Suprapubic skin (tissue), 3 donors: ENCODE measurements around the gene PEX1.
"Not testable (repeated sequence)": the region's sequence is repeated elsewhere in the genome, so short reads cannot be mapped to it uniquely, and the experiment has no call there.

Experiments used
- POLR2AphosphoS5 ChIP-seq, 3 donors: sonication (generic); formaldehyde crosslinking; IDR thresholded peaks; one replicate each; pipeline ENCODE4 v1.6.1; 2017; ENCODE audit warnings: antibody characterized with exemption in 3 of 3
- TF ChIP-seq, protein P1 (sequence below), 2 donors: fragments of 200-600 bp in 1 of 2; fragments of 450-650 bp in 1 of 2; sonication (generic) in 1 of 2; IDR thresholded peaks; one replicate each; pipeline ENCODE4 v1.5.1; 2016 to 2019; ENCODE audit warnings: antibody characterized with exemption in 2 of 2, mild to moderate bottlenecking in 1 of 2, moderate library complexity in 1 of 2

DNA sequence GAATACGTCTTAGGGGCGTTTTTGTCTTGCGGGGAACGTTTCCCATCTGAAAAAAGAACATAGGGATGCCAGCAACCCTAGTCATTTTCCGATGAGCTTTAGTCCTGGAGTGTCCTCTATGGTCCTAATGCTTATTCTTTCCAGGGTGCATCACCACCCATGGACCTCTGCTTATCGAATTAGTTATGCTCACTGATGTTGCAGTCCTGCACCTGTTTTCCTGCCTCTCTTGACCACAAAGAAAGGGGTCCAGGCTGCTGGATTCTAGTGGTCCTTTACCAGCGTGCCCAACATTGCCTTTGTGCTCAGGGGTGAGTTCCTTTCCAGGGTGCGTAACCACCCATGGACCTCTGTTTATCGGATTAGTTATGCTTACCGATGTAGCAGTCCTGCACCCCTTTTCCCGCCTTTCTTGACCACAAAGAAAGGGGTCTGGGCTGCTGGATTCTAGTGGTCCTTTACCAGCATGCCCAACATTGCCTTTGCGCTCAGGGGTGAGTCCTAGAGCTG, 53.0 kb downstream of the PEX1 start:
- TF ChIP-seq, protein P1, sequence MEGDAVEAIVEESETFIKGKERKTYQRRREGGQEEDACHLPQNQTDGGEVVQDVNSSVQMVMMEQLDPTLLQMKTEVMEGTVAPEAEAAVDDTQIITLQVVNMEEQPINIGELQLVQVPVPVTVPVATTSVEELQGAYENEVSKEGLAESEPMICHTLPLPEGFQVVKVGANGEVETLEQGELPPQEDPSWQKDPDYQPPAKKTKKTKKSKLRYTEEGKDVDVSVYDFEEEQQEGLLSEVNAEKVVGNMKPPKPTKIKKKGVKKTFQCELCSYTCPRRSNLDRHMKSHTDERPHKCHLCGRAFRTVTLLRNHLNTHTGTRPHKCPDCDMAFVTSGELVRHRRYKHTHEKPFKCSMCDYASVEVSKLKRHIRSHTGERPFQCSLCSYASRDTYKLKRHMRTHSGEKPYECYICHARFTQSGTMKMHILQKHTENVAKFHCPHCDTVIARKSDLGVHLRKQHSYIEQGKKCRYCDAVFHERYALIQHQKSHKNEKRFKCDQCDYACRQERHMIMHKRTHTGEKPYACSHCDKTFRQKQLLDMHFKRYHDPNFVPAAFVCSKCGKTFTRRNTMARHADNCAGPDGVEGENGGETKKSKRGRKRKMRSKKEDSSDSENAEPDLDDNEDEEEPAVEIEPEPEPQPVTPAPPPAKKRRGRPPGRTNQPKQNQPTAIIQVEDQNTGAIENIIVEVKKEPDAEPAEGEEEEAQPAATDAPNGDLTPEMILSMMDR (IDR thresholded peaks at IDR 0.05): not testable (repeated sequence)
- not testable (repeated sequence) for TF ChIP-seq POLR2AphosphoS5 (IDR thresholded peaks at IDR 0.05)
